GM21737 (cell line): ENCODE data around the gene ITGAD.
"Not testable (repeated sequence)": the region's sequence is repeated elsewhere in the genome, so short reads cannot be mapped to it uniquely, and the experiment has no call there.

Experiments
- ATAC-seq: cut with Tn5 transposase; IDR thresholded peaks from one replicate; pipeline ENCODE4 v1.9.1; 2021; ENCODE audit warnings: mild to moderate bottlenecking, moderate library complexity; ENCODE audit not compliant: unreplicated experiment

ITGAD gene

DNA sequence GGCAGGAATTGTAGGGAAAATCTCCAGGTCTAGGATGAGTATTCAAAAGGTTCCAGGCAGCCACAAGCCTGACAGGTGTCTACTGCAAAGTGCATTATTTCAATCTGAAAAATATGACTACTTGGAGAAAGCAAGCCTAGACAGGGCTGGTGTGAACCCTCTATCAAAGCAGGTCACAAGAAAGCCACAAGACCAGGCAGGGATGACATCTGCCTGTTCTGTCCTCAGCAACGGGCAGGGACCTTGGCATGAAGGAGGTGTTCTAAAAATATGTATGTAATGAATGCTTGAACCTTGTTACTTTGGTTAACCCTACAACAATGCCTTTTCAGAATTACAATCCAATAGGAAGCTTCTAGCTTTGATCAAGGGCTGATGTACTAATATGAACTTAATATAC is 36.2 kb downstream of the ITGAD start:
- no peak for ATAC-seq

DNA sequence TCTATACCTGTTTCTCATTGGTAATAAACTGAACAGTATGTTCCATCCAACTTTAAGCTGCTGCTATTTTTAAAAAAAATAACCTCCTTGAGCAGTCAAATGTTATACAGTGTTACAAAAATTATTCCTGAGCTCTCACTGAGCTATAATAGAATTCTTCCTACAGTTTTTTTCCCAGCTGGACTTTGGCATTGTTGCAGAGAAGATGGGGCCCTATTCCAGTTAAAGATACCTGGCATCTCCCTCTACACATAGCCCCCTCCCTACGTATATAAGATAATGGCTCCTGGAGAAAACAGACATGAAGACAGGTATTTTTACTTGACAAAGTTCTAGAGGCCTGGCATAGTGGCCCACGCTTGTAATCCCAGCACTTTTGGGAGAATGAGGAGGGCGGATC is 36.7 kb downstream of the ITGAD start:
- no peak for ATAC-seq

GRCh38 chr16:31430380-31431052 is 37.4 kb downstream of the ITGAD start:
- ATAC-seq = no peak

GRCh38 chr16:31435341-31436220 is 42.4 kb downstream of the ITGAD start:
- no peak for ATAC-seq

- no peak for ATAC-seq
These were observed 43.3 kb downstream of the ITGAD start for GRCh38 chr16:31436221-31437045.

- ATAC-seq = no peak
These were observed 45.3 kb downstream of the ITGAD start for GRCh38 chr16:31438414-31438813.

DNA sequence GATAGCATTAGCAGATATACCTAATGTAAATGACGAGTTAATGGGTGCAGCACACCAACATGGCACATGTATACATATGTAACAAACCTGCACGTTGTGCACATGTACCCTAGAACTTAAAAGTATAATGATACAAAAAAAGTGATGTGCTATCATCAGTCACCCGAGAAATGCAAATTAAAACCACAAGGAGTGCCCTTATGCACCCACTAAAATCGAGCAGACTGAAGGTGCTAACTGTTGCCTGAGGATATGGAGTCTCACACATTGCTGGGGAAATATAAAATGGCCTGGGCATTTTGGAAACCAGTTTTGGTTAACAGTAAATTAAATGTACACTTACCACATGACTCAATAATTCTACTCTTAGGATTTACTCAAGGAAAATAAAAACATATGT is 45.9 kb downstream of the ITGAD start:
- ATAC-seq = not testable (repeated sequence)

DNA sequence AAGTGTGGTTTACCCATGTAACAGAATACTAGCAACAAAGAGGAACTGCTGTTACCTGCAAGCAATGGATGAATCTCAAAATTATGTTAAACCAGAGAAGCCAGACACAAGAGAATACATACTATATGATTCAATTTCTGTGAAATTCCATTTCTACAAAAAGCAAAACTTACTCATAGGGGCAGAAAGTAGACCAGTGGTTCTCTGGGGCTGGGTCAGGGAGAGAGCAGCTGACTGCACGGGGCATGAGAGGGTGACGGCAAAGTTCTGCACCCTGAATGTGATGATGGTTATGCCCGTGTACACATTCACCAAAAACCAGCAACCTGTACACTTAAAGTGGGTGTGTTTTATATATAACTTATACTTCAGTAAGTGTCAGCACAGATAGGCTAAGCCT is 46.4 kb downstream of the ITGAD start:
- ATAC-seq = no peak

- ATAC-seq = no peak
These were observed 47.5 kb downstream of the ITGAD start for GRCh38 chr16:31440516-31441184.

DNA sequence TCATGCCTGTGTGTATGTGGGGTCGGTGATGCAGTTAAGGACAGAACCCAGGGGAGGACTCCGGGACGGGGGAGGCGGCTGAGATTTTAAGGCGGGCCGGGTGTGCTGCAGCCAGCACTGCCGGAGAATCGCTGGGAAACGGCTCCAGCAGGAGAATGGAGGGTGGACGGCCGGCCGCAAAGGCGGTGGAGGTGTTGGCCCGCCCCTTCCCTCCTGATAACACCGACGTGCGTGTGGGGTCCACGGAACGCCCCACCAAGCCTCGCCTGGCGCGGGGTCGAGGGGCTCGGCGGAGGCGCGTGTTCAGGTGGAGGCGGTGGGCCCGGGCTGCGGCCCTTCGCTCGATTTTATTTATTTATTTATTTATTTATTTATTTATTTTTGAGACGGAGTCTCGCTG is 48.8 kb downstream of the ITGAD start:
- no peak for ATAC-seq

- not testable (repeated sequence) for ATAC-seq
These were observed 52.8 kb downstream of the ITGAD start for GRCh38 chr16:31445931-31446330.

DNA sequence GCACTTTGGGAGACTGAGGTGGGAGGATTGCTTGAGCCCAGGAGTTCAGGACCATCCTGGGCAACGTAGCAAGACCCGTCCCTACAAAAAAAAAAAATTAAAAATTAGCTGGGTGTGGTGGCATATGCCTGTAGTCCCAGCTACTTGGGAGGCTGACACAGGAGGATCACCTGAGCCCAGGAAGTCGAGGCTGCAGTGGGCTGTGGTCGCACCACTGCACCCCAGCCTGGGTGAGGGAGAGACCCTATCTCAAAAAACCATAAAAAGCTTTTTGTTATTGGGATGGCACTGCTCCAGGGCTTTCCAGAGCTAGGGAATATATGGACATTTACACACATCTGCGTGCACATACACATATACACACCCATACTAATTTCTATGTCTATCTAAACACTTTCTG is 58.1 kb downstream of the ITGAD start:
- ATAC-seq = no peak

DNA sequence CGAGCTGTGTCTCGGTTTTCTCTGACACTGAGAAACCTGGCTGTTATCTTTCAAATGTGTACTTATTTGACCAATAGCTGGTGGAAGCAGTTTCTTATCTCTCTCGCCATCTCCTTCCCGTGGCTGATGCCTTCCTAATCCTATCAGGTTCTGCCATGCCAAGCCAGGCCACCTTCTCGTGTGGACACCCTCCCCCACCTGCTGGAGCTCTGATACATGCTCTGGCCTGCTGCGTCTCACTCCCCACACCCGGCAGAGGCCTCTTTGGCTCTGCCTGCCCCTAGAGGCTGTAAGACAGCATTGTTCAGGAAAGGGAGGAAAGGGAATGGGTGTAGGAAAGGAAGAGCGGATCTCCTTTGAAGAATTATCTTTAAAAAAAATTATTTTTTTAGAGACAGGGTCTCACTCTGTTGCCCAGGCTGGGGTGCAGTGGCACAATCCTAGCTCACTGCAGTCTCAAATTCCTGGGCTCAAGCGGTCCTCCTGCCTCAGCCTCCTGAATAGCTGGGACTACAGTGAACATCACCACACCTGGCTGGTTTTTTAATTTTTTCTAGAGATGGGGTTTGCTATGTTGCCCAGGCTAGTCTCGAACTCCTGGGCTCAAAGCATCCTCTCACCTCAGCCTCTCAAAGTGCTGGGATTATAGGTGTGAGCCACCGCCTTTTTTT is 58.7 kb downstream of the ITGAD start:
- ATAC-seq = no peak

- no peak for ATAC-seq
These were observed 59.5 kb downstream of the ITGAD start for GRCh38 chr16:31452631-31453106.

GRCh38 chr16:31453255-31454204 is 60.4 kb downstream of the ITGAD start:
- ATAC-seq = no peak

GRCh38 chr16:31455601-31456314 is 62.6 kb downstream of the ITGAD start:
- no peak for ATAC-seq

- no peak for ATAC-seq
These were observed 63.8 kb downstream of the ITGAD start for GRCh38 chr16:31456988-31457360.

DNA sequence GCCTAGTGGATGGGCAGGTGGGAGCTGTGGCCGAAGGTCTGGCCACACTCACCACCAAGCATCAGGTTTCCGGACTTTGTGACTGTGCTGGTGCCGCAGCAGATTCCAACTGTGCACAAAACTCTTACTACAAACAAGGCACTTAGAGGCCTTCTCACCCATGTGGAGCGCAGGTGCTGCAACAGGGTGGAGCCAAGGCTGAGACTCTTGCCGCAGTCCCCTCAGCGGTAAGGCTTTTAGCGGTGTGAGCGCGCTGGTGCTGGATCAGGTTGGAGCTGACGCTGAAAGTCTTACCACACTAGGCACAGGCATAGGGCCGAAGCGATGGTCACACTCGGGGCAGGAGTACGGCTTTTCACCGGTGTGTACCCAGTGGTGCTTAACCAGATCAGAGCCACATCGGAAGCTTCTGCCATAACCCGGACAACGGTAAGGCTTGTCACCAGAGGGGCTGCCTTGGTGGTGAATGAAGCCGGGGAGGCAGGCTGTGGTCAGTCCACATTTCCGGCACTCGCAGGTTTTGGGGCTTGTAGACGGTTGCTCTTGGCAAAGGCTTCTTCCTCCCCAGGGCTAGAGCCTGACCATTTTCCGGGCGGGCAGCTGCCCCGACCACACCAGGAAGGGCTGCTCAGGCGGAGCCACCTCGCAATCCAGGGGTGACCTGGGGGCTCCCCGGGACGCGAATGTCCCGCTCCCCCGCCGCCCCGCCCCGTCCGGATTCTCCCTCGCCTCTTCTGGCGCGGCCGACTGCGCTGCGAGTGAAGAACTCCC is 65.1 kb downstream of the ITGAD start:
- no peak for ATAC-seq
